Measurements from ENCODE around the gene NDUFS6. TPM values are rescaled to one million over a fixed set of nuclear protein-coding genes. Genes with fewer than 3 reads are reported as not detected.

NDUFS6 gene
- total RNA-seq, 4 donors from 2014 or later: 38.9 to 64.5 (median 51.2) TPM

GRCh38 chr5:1834721-1835429 is 33.7 kb downstream of the NDUFS6 start:
- Histone ChIP-seq H3K4me3 (no peak overlapping the region), H3K9me3 (no peaks in the 10 kb centered on the region), H3K27ac (no peak overlapping the region), H3K27me3 (peaks cover 21% of the 10 kb centered on the region), H3K4me1 (no peaks in the 10 kb centered on the region), H3K36me3 (no peaks in the 10 kb centered on the region)
- TF ChIP-seq POLR2A (IDR thresholded peaks at IDR 0.05): no peak
- TF ChIP-seq CTCF (IDR thresholded peaks at IDR 0.05): no peak
- TF ChIP-seq EP300 (IDR thresholded peaks at IDR 0.05): no peak
- no peak for TF ChIP-seq POLR2AphosphoS5 (IDR thresholded peaks at IDR 0.05)
- 71% methylated on average over 21 of the region's 21 CpGs for WGBS
- peak in 1 of 2 donors; percentile 50 for DNase-seq (ENCODE audit: low spot score in 2 of 2)

- no peaks in the 10 kb centered on the region for H3K4me1 ChIP-seq
- H3K9me3 ChIP-seq: no peaks in the 10 kb centered on the region
- WGBS: 81% methylated on average over 13 of the region's 13 CpGs
- H3K27me3 ChIP-seq: peaks cover 27% of the 10 kb centered on the region
- no peak overlapping the region for H3K4me3 ChIP-seq
- DNase-seq (ENCODE audit: low spot score in 2 of 2): peak in 1 of 2 donors; percentile 27
- H3K36me3 ChIP-seq: no peaks in the 10 kb centered on the region
- TF ChIP-seq EP300 (IDR thresholded peaks at IDR 0.05): no peak
- no peak for TF ChIP-seq POLR2AphosphoS5 (IDR thresholded peaks at IDR 0.05)
- no peak for TF ChIP-seq POLR2A (IDR thresholded peaks at IDR 0.05)
- TF ChIP-seq CTCF (IDR thresholded peaks at IDR 0.05): no peak
- no peak overlapping the region for H3K27ac ChIP-seq
Observed at GRCh38 chr5:1835431-1835830, 34.2 kb downstream of the NDUFS6 start.

GRCh38 chr5:1836176-1836890 is 35.1 kb downstream of the NDUFS6 start:
- Histone ChIP-seq H3K4me1 (no peaks in the 10 kb centered on the region), H3K36me3 (no peaks in the 10 kb centered on the region), H3K27ac (no peak overlapping the region), H3K27me3 (peaks cover 33% of the 10 kb centered on the region), H3K9me3 (no peaks in the 10 kb centered on the region), H3K4me3 (no peak overlapping the region)
- TF ChIP-seq CTCF (IDR thresholded peaks at IDR 0.05) (no peak), POLR2A (IDR thresholded peaks at IDR 0.05) (no peak), POLR2AphosphoS5 (IDR thresholded peaks at IDR 0.05) (no peak), EP300 (IDR thresholded peaks at IDR 0.05) (no peak)
- 71% methylated on average over 23 of the region's 23 CpGs for WGBS
- no peak for DNase-seq (ENCODE audit: low spot score in 2 of 2)

GRCh38 chr5:1836891-1837880 is 36.0 kb downstream of the NDUFS6 start:
- H3K27ac ChIP-seq: no peak overlapping the region
- H3K36me3 ChIP-seq: no peaks in the 10 kb centered on the region
- no peak for TF ChIP-seq POLR2AphosphoS5 (IDR thresholded peaks at IDR 0.05)
- no peak for TF ChIP-seq EP300 (IDR thresholded peaks at IDR 0.05)
- no peak for TF ChIP-seq POLR2A (IDR thresholded peaks at IDR 0.05)
- TF ChIP-seq CTCF (IDR thresholded peaks at IDR 0.05): no peak
- peak in 1 of 2 donors; percentile 46 for DNase-seq (ENCODE audit: low spot score in 2 of 2)
- WGBS: 73% methylated on average over 13 of the region's 32 CpGs
- H3K4me3 ChIP-seq: no peak overlapping the region
- peaks cover 35% of the 10 kb centered on the region for H3K27me3 ChIP-seq
- no peaks in the 10 kb centered on the region for H3K9me3 ChIP-seq
- H3K4me1 ChIP-seq: no peaks in the 10 kb centered on the region
